Prostate gland (tissue), 2 donors: ENCODE data around the gene CD27. TPM values are rescaled to one million over a fixed set of nuclear protein-coding genes. Genes with fewer than 3 reads are reported as not detected.

ENCODE experiments used
- DNase-seq: peaks from one replicate; pipeline ENCODE4 v3.0.0-alpha.2; 2019; ENCODE audit warnings: low spot score
- H3K27ac ChIP-seq, 2 donors: fragments of 200-600 bp; sonication (generic); 2 replicates each; pipeline ENCODE4 v1.5.1; 2017 to 2019
- H3K27me3 ChIP-seq: fragments of 200-600 bp; sonication (generic); replicated peaks from 2 replicates; pipeline ENCODE4 v1.5.1; 2019; ENCODE audit not compliant: insufficient read depth
- H3K36me3 ChIP-seq, 2 donors: fragments of 200-600 bp; sonication (generic); 1 replicate in 1 of 2; 2 replicates in 1 of 2; pipeline versions ENCODE4 v1.5.1 to v1.8.1; 2017 to 2019
- H3K4me1 ChIP-seq: fragments of 200-600 bp; sonication (generic); replicated peaks from 2 replicates; pipeline ENCODE4 v1.5.1; 2019
- H3K4me3 ChIP-seq, 2 donors: fragments of 200-600 bp; sonication (generic); 2 replicates each; pipeline ENCODE4 v1.5.1; 2017 to 2019
- H3K9me3 ChIP-seq: fragments of 200-600 bp; sonication (generic); 2 replicates; pipeline ENCODE4 v1.5.1; 2017
- CTCF ChIP-seq, 4 experiments: fragments of 200-600 bp in 2 of 4; fragments of 450-650 bp in 2 of 4; sonication (generic) in 2 of 4; IDR thresholded peaks; 1 replicate in 3 of 4; 2 replicates in 1 of 4; pipeline ENCODE4 v1.5.1; 2016 to 2019; ENCODE audit warnings: antibody characterized with exemption in 4 of 4, mild to moderate bottlenecking in 2 of 4, moderate library complexity in 2 of 4
- POLR2A ChIP-seq: fragments of 450-650 bp; IDR thresholded peaks from one replicate; pipeline ENCODE4 v1.6.1; 2016; ENCODE audit warnings: antibody characterized with exemption, mild to moderate bottlenecking
- POLR2AphosphoS5 ChIP-seq: sonication (generic); formaldehyde crosslinking; IDR thresholded peaks from one replicate; pipeline ENCODE4 v1.6.1; 2017; ENCODE audit warnings: antibody characterized with exemption
- WGBS: methylation state at CpG from one replicate; pipeline ENCODE4 v1.1.5; 2018; 5-methylcytosine and 5-hydroxymethylcytosine counted together
- intact Hi-C: fragments of 100-400 bp; cut with DNase I; formaldehyde crosslinking; loops from one replicate; pipeline ENCODE4 v1.14.2; 2022
- total RNA-seq, 2 donors: library from RNA; depleted of rRNA; stranded (reverse); fragments of >200 nt; gene quantifications; one replicate each; pipeline ENCODE4 v1.1.0, GENCODE V29; 2016

CD27 gene
- total RNA-seq, 2 donors from 2014 or later, result 1.5 to 2.5 TPM

- peak; percentile 86 for DNase-seq
- no peak overlapping the region for H3K27ac ChIP-seq
- no peak for TF ChIP-seq POLR2A
- TF ChIP-seq POLR2AphosphoS5, result peak; percentile 93
- TF ChIP-seq CTCF (IDR thresholded peaks at IDR 0.05), result peak; percentile 80 to 94 (median 92)
These were observed 21.3 kb upstream of the CD27 start for GRCh38 chr12:6423267-6424007.

GRCh38 chr12:6424008-6424347 is 20.8 kb upstream of the CD27 start:
- TF ChIP-seq POLR2AphosphoS5 (no peak), CTCF (IDR thresholded peaks at IDR 0.05) (no peak), POLR2A (no peak)
- Histone ChIP-seq H3K4me1 (no peaks in the 10 kb centered on the region), H3K27me3 (no peaks in the 10 kb centered on the region), H3K27ac (no peak overlapping the region), H3K9me3 (no peaks in the 10 kb centered on the region), H3K4me3 (no peak overlapping the region), H3K36me3 (no peaks in the 10 kb centered on the region)
- 49% methylated on average over 6 of the region's 6 CpGs for WGBS
- DNase-seq, result no peak
- intact Hi-C loops, result loop anchor here (5.0 kb wide), 1 partner anchor 97 kb away; no protein-coding TSS in a partner anchor

More at GRCh38 chr12:6423267-6424007, 21.3 kb upstream of the CD27 start:
- Histone ChIP-seq H3K4me1 (no peaks in the 10 kb centered on the region), H3K27me3 (no peaks in the 10 kb centered on the region), H3K4me3 (no peak overlapping the region), H3K9me3 (no peaks in the 10 kb centered on the region), H3K36me3 (no peaks in the 10 kb centered on the region)
- intact Hi-C loops, result loop anchor here (2.0 to 5.0 kb wide), 3 partner anchors 41 to 115 kb away; no protein-coding TSS in a partner anchor
- 3% methylated on average over 9 of the region's 9 CpGs for WGBS

GRCh38 chr12:6424866-6425265 is 19.9 kb upstream of the CD27 start:
- DNase-seq, result no peak
- intact Hi-C loops, result loop anchor here (5.0 kb wide), 1 partner anchor 98 kb away; no protein-coding TSS in a partner anchor
- 85% methylated on average over 8 of the region's 8 CpGs for WGBS
- no peak overlapping the region for H3K4me3 ChIP-seq
- no peak for TF ChIP-seq CTCF (IDR thresholded peaks at IDR 0.05)
- no peak for TF ChIP-seq POLR2AphosphoS5
- no peak for TF ChIP-seq POLR2A
- no peaks in the 10 kb centered on the region for H3K9me3 ChIP-seq
- H3K27ac ChIP-seq, result no peak overlapping the region
- no peaks in the 10 kb centered on the region for H3K36me3 ChIP-seq
- no peaks in the 10 kb centered on the region for H3K4me1 ChIP-seq
- no peaks in the 10 kb centered on the region for H3K27me3 ChIP-seq

GRCh38 chr12:6425590-6426531 is 18.9 kb upstream of the CD27 start:
- H3K4me3 ChIP-seq, result no peak overlapping the region
- no peak overlapping the region for H3K27ac ChIP-seq
- WGBS, result 81% methylated on average over 23 of the region's 23 CpGs
- no peaks in the 10 kb centered on the region for H3K27me3 ChIP-seq
- intact Hi-C loops, result no loop called here
- no peak for TF ChIP-seq CTCF (IDR thresholded peaks at IDR 0.05)
- no peak for TF ChIP-seq POLR2A
- no peak for TF ChIP-seq POLR2AphosphoS5
- no peaks in the 10 kb centered on the region for H3K9me3 ChIP-seq
- H3K36me3 ChIP-seq, result no peaks in the 10 kb centered on the region
- no peak for DNase-seq
- no peaks in the 10 kb centered on the region for H3K4me1 ChIP-seq
